HepG2 (cell line): ENCODE measurements around the gene DCPS.

ENCODE experiments used
- HNRNPUL1 ChIP-seq: fragments of 200-400 bp; formaldehyde crosslinking; IDR thresholded peaks from 2 replicates; pipeline ENCODE4 v1.6.1; 2017; ENCODE audit warnings: low read depth, mild to moderate bottlenecking, low read length, moderate library complexity
- RFX5 ChIP-seq: IDR thresholded peaks from 2 replicates; pipeline ENCODE4 v1.6.1; 2011; ENCODE audit warnings: low read depth, low read length, improper control_type of control experiment
- STAT5B ChIP-seq: sonication (generic); formaldehyde crosslinking; IDR thresholded peaks from 2 replicates; pipeline ENCODE4 v1.4.0; 2020; ENCODE audit warnings: missing genetic modification reagents
- ZNF710 ChIP-seq: sonication (generic); formaldehyde crosslinking; IDR thresholded peaks from 2 replicates; pipeline ENCODE4 v1.5.0; 2020; ENCODE audit warnings: mild to moderate bottlenecking, missing genetic modification reagents, borderline replicate concordance

- 0 out of 2 replicates have a peak, but pooled peaks have one; percentile 23 for TF ChIP-seq HNRNPUL1
- TF ChIP-seq RFX5 = no peak
- peak; percentile 75; the same call in 1 of the 2 replicates for TF ChIP-seq ZNF710 (CRISPR knock-in tag)
- peak; percentile 62; the same call in 1 of the 2 replicates for TF ChIP-seq STAT5B
Observed at GRCh38 chr11:126303623-126304456, at the start of gene DCPS.
